Activated effector memory CD4-positive, alpha-beta T cell treated with Interleukin-2 at 50 U/mL for 16 hours (primary cell): ENCODE measurements around the gene GYG2.
"Not testable (repeated sequence)": the region's sequence is repeated elsewhere in the genome, so short reads cannot be mapped to it uniquely, and the experiment has no call there.

Experiments used
- DNase-seq: peaks from one replicate; pipeline ENCODE4 v3.0.0-alpha.2; 2020

The GYG2 gene

GRCh38 chrX:2828344-2828958, at the start of gene GYG2:
TSS of gene GYG2 (plus strand) at chrX:2828930. CDS start at chrX:2830189, 1,259 bp downstream.
- no peak for DNase-seq

DNA sequence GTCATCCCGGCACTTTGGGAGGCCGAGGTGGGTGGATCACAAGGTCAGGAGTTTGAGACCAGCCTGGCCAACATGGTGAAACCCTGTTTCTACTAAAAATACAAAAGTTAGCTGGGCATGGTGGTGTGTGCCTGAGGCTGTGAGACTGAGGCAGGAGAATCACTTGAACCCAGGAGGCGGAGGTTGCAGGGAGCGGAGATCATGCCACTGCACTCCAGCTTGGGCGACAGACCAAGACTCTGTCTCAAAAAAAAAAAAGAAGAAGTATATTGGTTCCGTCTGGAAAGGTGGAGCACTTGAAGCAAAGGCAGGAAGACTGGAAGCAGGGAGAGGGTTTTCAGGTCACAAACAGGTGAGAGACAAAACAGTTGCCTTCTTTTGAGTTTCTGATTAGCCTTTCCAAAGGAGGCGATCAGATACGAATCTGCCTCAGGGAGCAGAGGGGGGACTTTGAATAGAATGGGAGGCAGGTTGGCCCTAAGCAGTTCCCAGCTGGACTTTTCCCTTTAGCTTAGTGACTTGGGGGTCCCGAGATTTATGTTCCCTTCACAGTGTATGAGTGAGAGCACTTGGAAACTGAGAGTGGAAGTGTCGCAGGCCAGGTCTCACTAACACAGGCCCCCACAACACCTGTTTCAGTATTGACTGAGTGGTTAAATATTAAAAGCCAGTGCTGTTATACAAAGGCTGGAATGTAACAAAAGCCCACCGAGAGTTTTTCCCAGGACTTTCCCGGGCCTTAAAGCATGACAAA, 48.1 kb upstream of the GYG2 start:
- DNase-seq, result not testable (repeated sequence)

GRCh38 chrX:2781226-2781571, 47.5 kb upstream of the GYG2 start:
- no peak for DNase-seq

DNA sequence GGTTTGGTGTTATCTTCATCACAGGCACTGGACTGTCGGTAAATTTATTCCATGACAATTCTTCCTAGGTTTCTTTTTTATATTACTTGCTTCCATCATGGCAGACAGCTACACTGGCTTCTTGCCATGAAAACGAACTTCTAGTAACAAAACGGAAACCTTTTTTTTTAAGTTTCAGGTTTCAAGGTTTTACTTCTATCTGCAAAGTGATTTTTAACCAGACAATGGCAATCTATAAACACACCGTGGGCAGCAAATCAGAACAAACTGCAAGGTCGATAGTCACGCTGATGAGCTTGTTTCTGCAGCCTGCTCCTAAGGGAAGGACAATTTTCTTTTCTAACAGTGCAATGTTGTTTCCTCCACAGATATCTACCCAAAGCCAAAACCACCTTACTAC, 47.0 kb upstream of the GYG2 start:
- no peak for DNase-seq

DNA sequence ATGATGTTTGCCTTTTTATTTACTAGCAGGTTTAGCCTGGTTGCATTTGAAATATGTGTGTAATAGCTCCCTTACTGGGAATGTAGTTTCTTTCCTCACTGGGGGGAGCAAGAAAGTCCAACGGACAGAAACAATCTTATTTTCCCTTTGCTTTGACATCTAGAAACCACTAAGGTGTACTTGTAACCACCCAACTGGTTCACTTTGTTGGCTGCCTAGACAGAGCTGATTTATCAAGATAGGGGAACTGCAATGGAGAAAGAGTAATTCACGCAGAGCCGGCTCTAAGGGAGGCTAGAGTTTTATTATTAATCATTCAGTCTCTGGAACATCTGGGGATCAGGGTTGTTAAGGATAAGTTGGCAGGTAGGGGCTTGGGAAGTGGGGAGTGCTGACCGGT, 46.6 kb upstream of the GYG2 start:
- DNase-seq, result no peak

DNA sequence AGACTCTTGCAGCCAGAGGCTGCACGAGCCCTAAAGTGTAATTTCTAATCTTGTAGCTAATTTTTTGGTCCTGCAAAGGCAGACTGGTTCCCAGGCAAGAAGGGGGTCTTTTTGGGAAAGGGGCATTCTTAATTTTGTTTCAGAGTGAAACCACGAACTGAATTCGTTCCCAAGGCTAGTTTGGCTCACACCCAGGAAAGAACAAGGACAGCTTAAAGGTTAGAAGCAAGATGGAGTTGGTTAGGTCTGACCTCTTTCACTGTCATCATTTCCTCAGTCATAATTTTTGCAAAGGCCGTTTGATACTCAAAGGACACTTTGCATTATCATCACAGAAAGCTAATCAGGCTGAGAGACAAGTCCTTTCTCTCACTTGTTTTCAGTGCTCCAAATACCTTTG, 46.0 kb upstream of the GYG2 start:
- DNase-seq, result no peak

DNA sequence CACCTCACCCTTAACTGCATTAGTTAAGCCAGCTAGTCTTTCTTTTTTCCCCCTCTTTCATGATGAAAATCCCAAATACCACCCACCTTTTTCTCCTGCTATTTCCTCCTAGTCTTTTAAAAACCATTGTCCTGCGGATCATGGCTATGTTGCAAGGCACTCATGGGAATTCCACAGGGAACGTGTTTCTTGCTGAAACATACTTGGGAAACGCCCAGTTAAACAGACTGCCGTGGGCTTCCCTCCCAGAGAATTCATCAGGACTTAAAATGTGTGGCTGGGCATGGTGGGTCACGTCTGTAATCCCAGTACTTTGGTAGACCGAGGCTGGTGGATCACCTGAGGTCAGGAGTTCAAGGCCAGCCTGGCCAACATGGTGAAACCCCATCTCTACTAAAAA, 44.7 kb upstream of the GYG2 start:
- no peak for DNase-seq

GRCh38 chrX:2785538-2785937, 43.2 kb upstream of the GYG2 start:
- no peak for DNase-seq

GRCh38 chrX:2788980-2789379, 39.8 kb upstream of the GYG2 start:
- DNase-seq, result no peak

GRCh38 chrX:2789569-2789968, 39.2 kb upstream of the GYG2 start:
- no peak for DNase-seq

DNA sequence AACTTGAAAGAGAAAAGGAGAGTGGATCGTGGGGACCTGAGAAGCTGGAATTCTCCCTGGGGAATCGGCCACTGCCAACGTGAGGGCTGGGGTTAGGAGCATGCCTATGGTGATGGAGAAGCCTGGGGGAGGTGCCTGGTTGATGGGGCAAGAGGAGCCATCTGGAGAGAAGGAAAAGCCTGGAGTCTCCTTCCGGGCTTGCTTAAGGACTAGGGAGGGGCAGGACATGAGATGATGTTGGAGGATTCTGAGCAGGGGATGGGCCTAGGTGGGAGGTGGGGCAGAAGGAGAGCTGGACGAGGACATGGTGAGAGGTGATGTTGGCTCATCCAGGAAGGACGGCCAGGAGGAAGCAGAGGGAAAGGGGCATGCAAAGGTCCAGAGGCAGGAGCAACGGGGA, 35.0 kb upstream of the GYG2 start:
- no peak for DNase-seq

- no peak for DNase-seq
Observed at GRCh38 chrX:2794336-2794735, 34.4 kb upstream of the GYG2 start.

DNA sequence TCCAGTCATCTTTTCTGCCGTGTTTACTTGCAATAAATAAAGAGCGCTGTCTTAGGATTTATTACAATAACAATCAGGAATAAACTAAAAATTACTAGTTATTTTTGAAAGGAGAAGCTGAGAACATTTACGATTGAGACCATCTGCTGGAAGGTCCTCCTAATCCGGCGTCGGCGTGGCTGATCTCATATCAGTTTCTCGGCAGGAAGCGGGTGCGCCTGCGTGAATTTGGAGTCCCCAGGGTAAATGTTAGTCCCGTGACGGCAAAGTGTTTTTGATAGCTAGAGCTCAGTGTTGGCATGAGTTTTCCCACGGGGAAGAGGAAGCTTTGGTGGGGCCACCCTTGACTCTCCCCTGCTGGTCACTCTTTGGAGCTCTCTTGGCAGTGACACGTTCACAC, 31.9 kb upstream of the GYG2 start:
- DNase-seq, result not testable (repeated sequence)

DNA sequence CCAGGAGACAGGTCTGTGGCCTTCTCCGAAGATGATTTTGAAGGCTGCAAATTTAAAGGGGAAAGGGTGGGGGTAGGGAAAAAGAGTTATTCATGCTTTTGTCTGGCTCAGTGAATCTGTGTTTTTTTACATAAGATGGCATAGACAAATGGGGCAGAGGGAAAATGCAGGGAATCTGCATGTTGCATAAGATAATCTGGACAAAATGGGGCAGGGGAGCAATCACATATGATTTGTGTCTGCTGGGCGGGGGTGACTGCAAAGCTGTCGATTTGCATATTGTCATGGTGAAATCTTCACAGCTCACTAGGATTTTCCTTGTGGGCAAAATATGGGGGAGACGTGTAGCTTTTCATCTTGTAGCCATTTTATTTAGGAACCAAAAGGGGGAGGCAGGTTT, 29.4 kb upstream of the GYG2 start:
- no peak for DNase-seq

- DNase-seq, result not testable (repeated sequence)
Observed at GRCh38 chrX:2799980-2800379, 28.8 kb upstream of the GYG2 start.

- no peak for DNase-seq
Observed at GRCh38 chrX:2801223-2801622, 27.5 kb upstream of the GYG2 start.

DNA sequence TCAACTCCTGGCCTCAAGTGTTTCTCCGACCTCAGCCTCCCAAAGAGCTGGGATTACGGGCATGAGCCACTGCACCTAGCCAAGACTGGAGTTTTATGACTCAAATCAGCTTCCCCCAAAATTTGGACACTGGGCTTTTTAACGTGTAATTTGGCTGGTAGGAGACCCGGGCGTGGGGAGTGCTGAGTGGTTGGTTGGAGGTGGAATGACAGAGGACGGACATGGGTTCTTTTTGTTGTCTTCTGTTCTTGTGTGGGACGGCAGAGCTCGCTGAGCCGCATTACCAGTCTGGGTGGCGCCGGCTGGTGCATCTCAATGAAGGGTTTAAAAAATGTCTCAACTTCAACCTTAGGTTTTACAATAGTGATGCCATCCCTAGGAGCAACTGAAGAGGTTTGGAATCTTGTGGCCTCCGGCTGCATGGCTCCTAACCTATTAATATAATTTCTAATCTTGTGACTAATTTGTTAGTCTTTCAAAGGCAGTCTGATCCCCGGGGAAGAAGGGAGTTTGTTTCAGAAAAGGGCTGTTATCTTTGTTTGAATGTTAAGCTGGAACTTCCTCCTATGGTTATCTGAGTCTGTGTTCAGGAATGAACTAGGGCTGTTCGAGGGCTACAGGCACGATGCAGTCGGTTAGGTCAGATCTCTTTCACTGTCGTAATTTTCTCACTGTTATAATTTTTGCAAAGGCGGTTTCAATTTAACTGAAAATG, 26.2 kb upstream of the GYG2 start:
- DNase-seq, result not testable (repeated sequence)

DNA sequence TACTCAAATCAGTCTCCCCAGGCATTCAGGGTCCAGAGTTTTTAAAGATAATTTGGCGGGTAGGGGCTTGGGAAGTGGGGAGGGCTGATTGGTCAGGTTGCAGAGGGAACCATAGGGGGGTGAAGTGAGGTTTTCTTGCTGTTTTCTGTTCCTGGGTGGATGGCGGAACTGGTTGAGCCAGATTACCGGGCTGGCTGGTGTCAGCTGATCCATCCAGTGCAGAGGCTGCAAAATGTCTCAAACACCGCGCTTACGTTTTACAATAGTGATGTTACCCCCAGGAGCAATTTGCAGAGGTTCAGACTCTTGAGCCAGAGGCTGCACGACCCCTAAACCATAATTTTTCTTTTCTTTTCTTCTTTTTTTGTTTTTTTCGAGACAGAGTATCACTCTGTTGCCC, 25.2 kb upstream of the GYG2 start:
- not testable (repeated sequence) for DNase-seq

DNA sequence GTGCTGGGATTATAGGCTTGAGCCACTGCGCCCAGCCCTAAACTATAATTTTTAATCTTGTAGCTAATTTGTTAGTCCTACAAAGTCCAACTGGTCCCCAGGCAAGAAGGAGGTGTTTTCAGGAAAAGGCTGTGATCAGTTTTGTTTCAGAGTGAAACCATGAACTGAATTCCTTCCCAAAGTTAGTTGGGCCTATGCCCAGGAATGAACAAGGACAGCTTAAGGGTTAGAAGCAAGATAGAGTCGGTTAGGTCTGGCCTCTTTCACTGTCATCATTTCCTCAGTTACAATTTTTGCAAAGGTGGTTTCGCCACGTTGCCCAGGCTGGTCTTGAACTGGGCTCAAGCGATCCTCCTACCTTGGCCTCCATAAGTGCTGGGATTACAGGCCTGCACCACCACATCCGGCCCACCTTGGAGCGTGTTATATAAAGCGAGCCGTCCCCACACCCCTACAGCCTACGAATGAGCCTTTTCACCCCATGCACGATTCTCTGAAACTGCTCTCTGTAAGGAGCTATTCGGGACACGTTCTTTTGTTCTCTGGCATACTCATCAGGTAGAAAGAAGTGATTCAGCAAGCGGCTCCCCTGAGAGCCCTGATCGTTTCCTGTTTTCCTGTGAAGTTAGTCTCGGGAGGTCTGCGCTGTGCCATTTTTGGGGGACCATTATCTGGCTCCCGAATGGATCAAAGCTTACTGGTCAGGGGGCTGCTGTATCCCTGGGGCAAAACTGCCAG, 24.5 kb upstream of the GYG2 start:
- not testable (repeated sequence) for DNase-seq

DNA sequence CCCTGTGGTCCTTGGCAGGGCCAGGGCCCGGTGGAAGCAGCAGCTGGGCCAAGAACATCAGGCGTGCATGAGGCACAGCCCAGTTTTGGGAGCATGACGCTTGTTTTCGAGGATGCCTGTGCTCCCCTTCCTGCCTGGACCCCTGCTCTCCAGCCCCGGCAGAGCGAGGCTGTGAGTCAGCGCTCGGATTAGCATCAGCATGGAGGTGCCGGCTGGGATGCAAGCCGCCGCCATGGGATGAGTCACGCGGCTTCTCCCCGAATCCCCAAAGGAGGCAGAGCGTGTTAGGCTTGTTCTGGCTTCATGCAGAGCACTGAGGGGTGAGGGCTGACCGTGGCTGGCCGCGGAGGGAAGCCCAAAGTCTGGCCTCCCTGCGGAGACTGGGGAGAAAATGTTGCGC, 23.9 kb upstream of the GYG2 start:
- not testable (repeated sequence) for DNase-seq

GRCh38 chrX:2811271-2811670, 17.5 kb upstream of the GYG2 start:
- no peak for DNase-seq

GRCh38 chrX:2812161-2812907, 16.4 kb upstream of the GYG2 start:
- DNase-seq, result peak; percentile 5

DNA sequence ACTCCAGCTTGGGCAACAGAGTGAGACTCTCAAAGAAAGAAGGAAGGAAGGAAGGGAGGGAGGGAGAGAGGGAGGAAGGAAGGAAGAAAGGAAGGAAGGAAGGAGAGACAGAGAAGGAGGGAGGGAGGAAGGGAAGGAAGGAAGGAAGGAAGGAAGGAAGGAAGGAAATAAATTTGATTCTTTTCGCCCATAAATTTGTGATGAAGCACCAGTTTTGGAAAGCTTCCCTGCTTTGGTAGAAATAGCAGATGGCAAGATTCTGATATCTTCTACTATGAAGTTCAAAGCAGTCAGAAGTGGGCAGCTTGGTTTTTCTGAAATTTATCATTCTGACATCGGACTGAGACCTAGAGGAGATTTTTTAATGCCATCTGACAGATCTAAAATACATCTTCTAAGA, 11.7 kb upstream of the GYG2 start:
- DNase-seq, result no peak
